Esophagus squamous epithelium (tissue), 5 donors: ENCODE results near the gene EIF2D. TPM values are rescaled to one million over a fixed set of nuclear protein-coding genes. Genes with fewer than 3 reads are reported as not detected.
A peak's percentile ranks its signal among the peaks of the same experiment; 100 is the strongest.

Source experiments
- DNase-seq: peaks from one replicate; lab custom pipeline; 2025; lab: John Stamatoyannopoulos, UW
- H3K27ac ChIP-seq, 4 donors: fragments of 200-600 bp; sonication (generic); one replicate each; pipeline ENCODE4 v1.5.1; 2016 to 2019; ENCODE audit warnings: mild to moderate bottlenecking in 1 of 4
- H3K27me3 ChIP-seq, 4 donors: fragments of 200-600 bp; sonication (generic); 1 replicate in 3 of 4; 2 replicates in 1 of 4; pipeline versions ENCODE4 v1.5.1 to v1.6.0; 2017 to 2021; ENCODE audit warnings: antibody characterized with exemption in 1 of 4
- H3K36me3 ChIP-seq, 3 donors: fragments of 200-600 bp; sonication (generic); one replicate each; pipeline ENCODE4 v1.5.1; 2016 to 2019
- H3K4me1 ChIP-seq, 3 donors: fragments of 200-600 bp; sonication (generic); one replicate each; pipeline ENCODE4 v1.5.1; 2017 to 2019
- H3K4me3 ChIP-seq, 4 donors: fragments of 200-600 bp; sonication (generic); 1 replicate in 3 of 4; 2 replicates in 1 of 4; pipeline ENCODE4 v1.5.1; 2016 to 2019; ENCODE audit warnings: mild to moderate bottlenecking in 2 of 4, moderate library complexity in 1 of 4
- H3K9me3 ChIP-seq, 3 donors: fragments of 200-600 bp; sonication (generic); one replicate each; pipeline ENCODE4 v1.5.1; 2016 to 2019
- CTCF ChIP-seq, 6 experiments: fragments of 450-650 bp in 4 of 6; fragments of 200-600 bp in 2 of 6; sonication (generic) in 2 of 6; IDR thresholded peaks; one replicate each; pipeline ENCODE4 v1.5.1; 2016 to 2019; ENCODE audit warnings: antibody characterized with exemption in 6 of 6, mild to moderate bottlenecking in 4 of 6, moderate library complexity in 4 of 6
- POLR2A ChIP-seq, 4 donors: fragments of 450-650 bp; IDR thresholded peaks; one replicate each; pipeline ENCODE4 v1.6.1; 2017; ENCODE audit warnings: antibody characterized with exemption in 4 of 4, mild to moderate bottlenecking in 4 of 4, moderate library complexity in 3 of 4
- WGBS, 2 donors: methylation state at CpG; one replicate each; pipeline ENCODE4 v1.1.5; 2018; 5-methylcytosine and 5-hydroxymethylcytosine counted together
- intact Hi-C: fragments of 100-400 bp; cut with DNase I; formaldehyde crosslinking; loops from one replicate; pipeline ENCODE4 v1.15.0; 2022
- total RNA-seq, 4 donors: library from RNA; depleted of rRNA; stranded (reverse); fragments of >200 nt; gene quantifications; one replicate each; pipeline ENCODE4 v1.1.0, GENCODE V29; 2016
- donor health status: DM: yes; HTN: yes; CAD: no.

Gene EIF2D
- total RNA-seq, 4 donors from 2014 or later: 26.8 to 54.4 (median 42.2) TPM

GRCh38 chr1:206556750-206557635, 55.3 kb downstream of the EIF2D start:
- intact Hi-C loops: no loop called here
- Histone ChIP-seq H3K36me3 (peaks cover 0 to 11% (median 5%) of the 10 kb centered on the region in 3 donors), H3K9me3 (no peaks in the 10 kb centered on the region), H3K27me3 (no peaks in the 10 kb centered on the region), H3K4me1 (peaks cover 22 to 77% (median 35%) of the 10 kb centered on the region in 3 donors), H3K4me3 (peak overlapping the region; percentile 42 to 65 (median 54)), H3K27ac (peak overlapping the region; percentile 62 to 85 (median 72))
- WGBS, 2 donors: 0 to 5% methylated on average over 4 to 11 of the region's 67 CpGs
- DNase-seq: peak; percentile 40
- TF ChIP-seq POLR2A (IDR thresholded peaks at IDR 0.05) (peak in 2 of 4 donors; percentile 69 to 76), CTCF (IDR thresholded peaks at IDR 0.05) (no peak)

- H3K27me3 ChIP-seq: no peaks in the 10 kb centered on the region
- intact Hi-C loops: no loop called here
- H3K9me3 ChIP-seq: no peaks in the 10 kb centered on the region
- H3K36me3 ChIP-seq: peaks cover 0 to 5% (median 4%) of the 10 kb centered on the region in 3 donors
- peak overlapping the region in 3 of 4 donors; percentile 48 to 65 (median 60) for H3K4me3 ChIP-seq
- 37 to 55% methylated on average over 5 to 7 of the region's 7 CpGs for WGBS, 2 donors
- no peak for TF ChIP-seq CTCF (IDR thresholded peaks at IDR 0.05)
- TF ChIP-seq POLR2A (IDR thresholded peaks at IDR 0.05): no peak
- peaks cover 22 to 83% (median 35%) of the 10 kb centered on the region in 3 donors for H3K4me1 ChIP-seq
- no peak for DNase-seq
- peak overlapping the region in 3 of 4 donors; percentile 62 to 85 (median 71) for H3K27ac ChIP-seq
Measured at GRCh38 chr1:206556047-206556749, 56.1 kb downstream of the EIF2D start.

- Histone ChIP-seq H3K27ac (peak overlapping the region in 3 of 4 donors; percentile 62 to 85 (median 71)), H3K4me3 (no peak overlapping the region), H3K4me1 (peaks cover 22 to 85% (median 34%) of the 10 kb centered on the region in 3 donors), H3K36me3 (peaks cover 0 to under 1% (median 0%) of the 10 kb centered on the region in 3 donors), H3K27me3 (no peaks in the 10 kb centered on the region), H3K9me3 (no peaks in the 10 kb centered on the region)
- no peak for DNase-seq
- TF ChIP-seq POLR2A (IDR thresholded peaks at IDR 0.05) (no peak), CTCF (IDR thresholded peaks at IDR 0.05) (no peak)
- intact Hi-C loops: no loop called here
- WGBS, 2 donors: 35 to 43% methylated on average over 6 to 9 of the region's 10 CpGs
Measured at GRCh38 chr1:206555473-206555935, 56.8 kb downstream of the EIF2D start.

GRCh38 chr1:206554701-206555472, 57.4 kb downstream of the EIF2D start:
- peak overlapping the region in 2 of 4 donors; percentile 71 to 85 for H3K27ac ChIP-seq
- no peak for TF ChIP-seq POLR2A (IDR thresholded peaks at IDR 0.05)
- no peak for TF ChIP-seq CTCF (IDR thresholded peaks at IDR 0.05)
- no peak for DNase-seq
- no peaks in the 10 kb centered on the region for H3K36me3 ChIP-seq
- peaks cover 22 to 85% (median 28%) of the 10 kb centered on the region in 3 donors for H3K4me1 ChIP-seq
- 73 to 86% methylated on average over 1 of the region's 1 CpG for WGBS, 2 donors
- no peaks in the 10 kb centered on the region for H3K27me3 ChIP-seq
- H3K4me3 ChIP-seq: no peak overlapping the region
- no peaks in the 10 kb centered on the region for H3K9me3 ChIP-seq
- intact Hi-C loops: no loop called here
